ENCODE results near the gene BARHL1. TPM values are rescaled to one million over a fixed set of nuclear protein-coding genes. Genes with fewer than 3 reads are reported as not detected.

The BARHL1 gene
- total and polyA plus RNA-seq, 2 donors (not counting 1 experiment from before 2014, with no cell fraction given): not detected

GRCh38 chr9:132627594-132627993 lies 45.2 kb downstream of the BARHL1 start:
- Histone ChIP-seq H3K79me2 (ENCODE audit: control insufficient read depth, insufficient read depth, low read length) (no peaks in the 10 kb centered on the region), H3K4me3 (replicated peaks in 1 of 4; ENCODE audit: control extremely low read depth in 1 of 4, insufficient read depth in 1 of 4, low read depth in 3 of 4, low read length in 4 of 4) (no peak overlapping the region), H3K9ac (ENCODE audit: insufficient read depth, low read length) (no peak overlapping the region), H3K27ac (ENCODE audit: insufficient read depth, low read length) (no peak overlapping the region), H4K20me1 (ENCODE audit: control insufficient read depth, extremely low read depth, insufficient read depth, low read length) (no peaks in the 10 kb centered on the region), H3K9me3 (ENCODE audit: control insufficient read depth, insufficient read depth, low read depth, low read length) (no peaks in the 10 kb centered on the region), H3K27me3 (ENCODE audit: control insufficient read depth, insufficient read depth, low read length) (no peaks in the 10 kb centered on the region), H2AFZ (ENCODE audit: low read length) (no peak overlapping the region), H3K4me2 (ENCODE audit: extremely low read depth, insufficient read depth, low read length) (no peak overlapping the region), H3K4me1 (ENCODE audit: control insufficient read depth, extremely low read depth, insufficient read depth, low read length) (no peaks in the 10 kb centered on the region), H3K36me3 (ENCODE audit: control insufficient read depth, insufficient read depth, low read length) (peaks cover 7% of the 10 kb centered on the region)
- no peak for DNase-seq (ENCODE audit: low read depth in 2 of 2)
- TF ChIP-seq CTCF (conservative IDR thresholded peaks at IDR 0.05 in 1 of 2, IDR thresholded peaks at IDR 0.05 in 1 of 2; ENCODE audit: low read depth in 1 of 2, low read length in 2 of 2): no peak
- TF ChIP-seq EZH2 (IDR thresholded peaks at IDR 0.05; ENCODE audit: low read length, missing control alignments): no peak

- H3K36me3 ChIP-seq (ENCODE audit: control insufficient read depth, insufficient read depth, low read length): peaks cover 7% of the 10 kb centered on the region
- no peak overlapping the region for H3K4me3 ChIP-seq (replicated peaks in 1 of 4; ENCODE audit: control extremely low read depth in 1 of 4, insufficient read depth in 1 of 4, low read depth in 3 of 4, low read length in 4 of 4)
- H3K4me2 ChIP-seq (ENCODE audit: extremely low read depth, insufficient read depth, low read length): no peak overlapping the region
- H3K4me1 ChIP-seq (ENCODE audit: control insufficient read depth, extremely low read depth, insufficient read depth, low read length): no peaks in the 10 kb centered on the region
- no peaks in the 10 kb centered on the region for H3K79me2 ChIP-seq (ENCODE audit: control insufficient read depth, insufficient read depth, low read length)
- no peak for DNase-seq (ENCODE audit: low read depth in 2 of 2)
- no peaks in the 10 kb centered on the region for H4K20me1 ChIP-seq (ENCODE audit: control insufficient read depth, extremely low read depth, insufficient read depth, low read length)
- no peak for TF ChIP-seq EZH2 (IDR thresholded peaks at IDR 0.05; ENCODE audit: low read length, missing control alignments)
- no peak for TF ChIP-seq CTCF (conservative IDR thresholded peaks at IDR 0.05 in 1 of 2, IDR thresholded peaks at IDR 0.05 in 1 of 2; ENCODE audit: low read depth in 1 of 2, low read length in 2 of 2)
- H3K27ac ChIP-seq (ENCODE audit: insufficient read depth, low read length): no peak overlapping the region
- H2AFZ ChIP-seq (ENCODE audit: low read length): no peak overlapping the region
- H3K9me3 ChIP-seq (ENCODE audit: control insufficient read depth, insufficient read depth, low read depth, low read length): no peaks in the 10 kb centered on the region
- no peaks in the 10 kb centered on the region for H3K27me3 ChIP-seq (ENCODE audit: control insufficient read depth, insufficient read depth, low read length)
- no peak overlapping the region for H3K9ac ChIP-seq (ENCODE audit: insufficient read depth, low read length)
Observed at GRCh38 chr9:132628746-132629145, 46.3 kb downstream of the BARHL1 start.

GRCh38 chr9:132630116-132630515 lies 47.7 kb downstream of the BARHL1 start:
- Histone ChIP-seq H3K27ac (ENCODE audit: insufficient read depth, low read length) (no peak overlapping the region), H3K9me3 (ENCODE audit: control insufficient read depth, insufficient read depth, low read depth, low read length) (no peaks in the 10 kb centered on the region), H4K20me1 (ENCODE audit: control insufficient read depth, extremely low read depth, insufficient read depth, low read length) (no peaks in the 10 kb centered on the region), H3K27me3 (ENCODE audit: control insufficient read depth, insufficient read depth, low read length) (no peaks in the 10 kb centered on the region), H3K36me3 (ENCODE audit: control insufficient read depth, insufficient read depth, low read length) (peaks cover 6% of the 10 kb centered on the region), H3K4me3 (replicated peaks in 1 of 4; ENCODE audit: control extremely low read depth in 1 of 4, insufficient read depth in 1 of 4, low read depth in 3 of 4, low read length in 4 of 4) (no peak overlapping the region), H3K79me2 (ENCODE audit: control insufficient read depth, insufficient read depth, low read length) (no peaks in the 10 kb centered on the region), H2AFZ (ENCODE audit: low read length) (no peak overlapping the region), H3K4me2 (ENCODE audit: extremely low read depth, insufficient read depth, low read length) (no peak overlapping the region), H3K4me1 (ENCODE audit: control insufficient read depth, extremely low read depth, insufficient read depth, low read length) (no peaks in the 10 kb centered on the region), H3K9ac (ENCODE audit: insufficient read depth, low read length) (no peak overlapping the region)
- DNase-seq (ENCODE audit: low read depth in 2 of 2): no peak
- no peak for TF ChIP-seq CTCF (conservative IDR thresholded peaks at IDR 0.05 in 1 of 2, IDR thresholded peaks at IDR 0.05 in 1 of 2; ENCODE audit: low read depth in 1 of 2, low read length in 2 of 2)

Measured in fibroblast of lung (primary cell).